ENCODE results near the gene ZNF3. TPM values are rescaled to one million over a fixed set of nuclear protein-coding genes. Genes with fewer than 3 reads are reported as not detected.

Gene ZNF3
- polyA plus RNA-seq, 3 donors = 7.1 to 13.4 (median 8.9) TPM

GRCh38 chr7:100102950-100103840 lies 21.7 kb upstream of the ZNF3 start:
- H3K4me3 ChIP-seq (replicated peaks in 1 of 3; ENCODE audit: low read depth in 2 of 3, low read length in 3 of 3) = no peak overlapping the region
- no peak overlapping the region for H3K4me2 ChIP-seq (replicated peaks; ENCODE audit: extremely low read depth, low read length, poor library complexity, severe bottlenecking)
- Mint-ChIP-seq H3K4me1 (peaks cover 26% of the 10 kb centered on the region), H3K4me3 (no peak overlapping the region), H3K9me3 (no peaks in the 10 kb centered on the region), H3K27me3 (ENCODE audit: low read depth in 3 of 3) (peaks cover 0 to 3% (median 2%) of the 10 kb centered on the region in 3 donors), H3K27ac (peak overlapping the region in 2 of 7 donors; percentile 10 to 96), H3K36me3 (peaks cover 48 to 65% of the 10 kb centered on the region in 2 donors)
- DNase-seq = no peak
- peak overlapping the region in 1 of 2 donors; percentile 86 for H3K27ac ChIP-seq (ENCODE audit: low read depth in 1 of 2, low read length in 2 of 2)
- peaks cover 38% of the 10 kb centered on the region for H3K79me2 ChIP-seq (ENCODE audit: insufficient read depth, low read length)
- no peak overlapping the region for H3K9ac ChIP-seq (ENCODE audit: insufficient read depth, low read length, poor library complexity, severe bottlenecking)
- H4K20me1 ChIP-seq (ENCODE audit: insufficient read depth, low read length) = no peaks in the 10 kb centered on the region
- no peaks in the 10 kb centered on the region for H3K27me3 ChIP-seq (ENCODE audit: control insufficient read depth in 2 of 2, insufficient read depth in 2 of 2, low read length in 2 of 2)
- peaks cover 50 to 63% of the 10 kb centered on the region in 2 donors for H3K36me3 ChIP-seq (replicated peaks in 1 of 2; ENCODE audit: control insufficient read depth in 1 of 2, insufficient read depth in 2 of 2, low read length in 2 of 2)
- H2AFZ ChIP-seq (ENCODE audit: insufficient read depth, low read depth, low read length, poor library complexity, severe bottlenecking) = no peak overlapping the region
- H3K4me1 ChIP-seq (ENCODE audit: control insufficient read depth in 1 of 2, insufficient read depth in 2 of 2, low read length in 2 of 2) = peaks cover 22 to 27% of the 10 kb centered on the region in 2 donors
- intact Hi-C loops (cut with micrococcal nuclease) = no loop called here
- no peak for TF ChIP-seq CTCF (IDR thresholded peaks at IDR 0.05)
- no peaks in the 10 kb centered on the region for H3K9me3 ChIP-seq (replicated peaks in 1 of 2; ENCODE audit: control insufficient read depth in 1 of 2, insufficient read depth in 1 of 2, low read length in 2 of 2)
- 100% methylated on average over 6 of the region's 17 CpGs for WGBS (ENCODE audit: insufficient coverage)

- H3K79me2 ChIP-seq (ENCODE audit: insufficient read depth, low read length) = peaks cover 51% of the 10 kb centered on the region
- H3K4me1 ChIP-seq (ENCODE audit: control insufficient read depth in 1 of 2, insufficient read depth in 2 of 2, low read length in 2 of 2) = peaks cover 22 to 27% of the 10 kb centered on the region in 2 donors
- peak within 1 kb of the TSS; percentile 95 for H2AFZ ChIP-seq (ENCODE audit: insufficient read depth, low read depth, low read length, poor library complexity, severe bottlenecking)
- H4K20me1 ChIP-seq (ENCODE audit: insufficient read depth, low read length) = no peaks in the 10 kb centered on the region
- intact Hi-C loops (cut with micrococcal nuclease) = no loop called here
- no peak for TF ChIP-seq CTCF (IDR thresholded peaks at IDR 0.05)
- H3K9me3 Mint-ChIP-seq = no peaks in the 10 kb centered on the region
- H3K36me3 Mint-ChIP-seq = peaks cover 50 to 65% of the 10 kb centered on the region in 2 donors
- peak; percentile 94 to 98 (median 97) for DNase-seq
- H3K4me2 ChIP-seq (replicated peaks; ENCODE audit: extremely low read depth, low read length, poor library complexity, severe bottlenecking) = peak within 1 kb of the TSS; percentile 100
- peaks cover 0 to 3% (median 2%) of the 10 kb centered on the region in 3 donors for H3K27me3 Mint-ChIP-seq (ENCODE audit: low read depth in 3 of 3)
- H3K27me3 ChIP-seq (ENCODE audit: control insufficient read depth in 2 of 2, insufficient read depth in 2 of 2, low read length in 2 of 2) = no peaks in the 10 kb centered on the region
- peak within 1 kb of the TSS; percentile 83 to 86 for H3K27ac ChIP-seq (ENCODE audit: low read depth in 1 of 2, low read length in 2 of 2)
- under 1% methylated on average over 78 of the region's 80 CpGs for WGBS (ENCODE audit: insufficient coverage)
- peak within 1 kb of the TSS; percentile 87 to 92 for H3K4me3 Mint-ChIP-seq
- peak within 1 kb of the TSS; percentile 74 for H3K9ac ChIP-seq (ENCODE audit: insufficient read depth, low read length, poor library complexity, severe bottlenecking)
- peaks cover 50 to 63% of the 10 kb centered on the region in 2 donors for H3K36me3 ChIP-seq (replicated peaks in 1 of 2; ENCODE audit: control insufficient read depth in 1 of 2, insufficient read depth in 2 of 2, low read length in 2 of 2)
- H3K4me1 Mint-ChIP-seq = peaks cover 23% of the 10 kb centered on the region
- H3K4me3 ChIP-seq (replicated peaks in 1 of 3; ENCODE audit: low read depth in 2 of 3, low read length in 3 of 3) = peak within 1 kb of the TSS; percentile 83 to 95 (median 85)
- no peaks in the 10 kb centered on the region for H3K9me3 ChIP-seq (replicated peaks in 1 of 2; ENCODE audit: control insufficient read depth in 1 of 2, insufficient read depth in 1 of 2, low read length in 2 of 2)
- H3K27ac Mint-ChIP-seq = peak within 1 kb of the TSS; percentile 89 to 97 (median 95)
Measured at GRCh38 chr7:100101016-100101862, 19.7 kb upstream of the ZNF3 start, which contains the start of the genes AP4M1 and MCM7. Gene AP4M1 (plus strand): TSS chr7:100101643. CDS start chr7:100101715, 72 bp downstream. Gene MCM7 (minus strand): TSS chr7:100101397. CDS start chr7:100101294, 103 bp downstream.

Data from CD14-positive monocyte (primary cell).